ENCODE data around the gene IL17C.

Gene IL17C

DNA sequence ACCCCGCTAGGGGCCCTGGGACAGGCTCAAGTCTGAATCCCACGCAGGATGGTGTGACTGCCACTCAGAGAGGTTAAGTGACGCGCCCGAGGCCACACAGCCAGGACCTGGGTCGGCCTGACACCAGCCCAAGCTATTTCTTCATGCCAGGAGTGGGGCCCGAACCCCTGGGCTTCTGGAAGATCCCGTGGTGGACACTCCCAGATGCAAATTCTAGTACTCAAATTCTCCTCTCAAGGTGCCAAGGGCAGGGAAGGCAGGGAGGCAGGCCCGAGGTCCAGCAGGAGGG, 5.2 kb downstream of the IL17C start:
- in situ Hi-C loops (cut with HindIII; ENCODE audit: low sequenced_read_pairs), result no loop called here

DNA sequence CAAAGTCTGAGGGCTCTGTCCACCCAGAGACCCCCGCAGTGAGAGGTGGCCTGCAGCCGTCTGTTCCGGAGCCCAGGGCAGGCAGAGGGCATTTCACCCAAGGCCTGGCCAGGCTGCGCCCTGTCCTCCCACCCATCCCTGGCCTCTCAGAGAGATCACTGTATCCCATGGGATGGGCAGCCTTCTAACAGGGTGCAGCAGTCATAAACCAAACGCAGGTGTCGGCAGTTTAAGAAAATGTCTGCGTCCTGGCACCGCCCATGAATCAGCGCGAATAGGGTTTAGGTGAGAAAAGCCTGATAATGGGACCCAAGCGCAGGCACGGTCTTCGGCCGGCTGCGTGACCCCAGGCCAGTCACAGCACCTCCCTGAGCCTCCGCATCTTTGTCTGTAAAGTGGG, 7.1 kb downstream of the IL17C start:
- in situ Hi-C loops (cut with HindIII; ENCODE audit: low sequenced_read_pairs), result no loop called here

DNA sequence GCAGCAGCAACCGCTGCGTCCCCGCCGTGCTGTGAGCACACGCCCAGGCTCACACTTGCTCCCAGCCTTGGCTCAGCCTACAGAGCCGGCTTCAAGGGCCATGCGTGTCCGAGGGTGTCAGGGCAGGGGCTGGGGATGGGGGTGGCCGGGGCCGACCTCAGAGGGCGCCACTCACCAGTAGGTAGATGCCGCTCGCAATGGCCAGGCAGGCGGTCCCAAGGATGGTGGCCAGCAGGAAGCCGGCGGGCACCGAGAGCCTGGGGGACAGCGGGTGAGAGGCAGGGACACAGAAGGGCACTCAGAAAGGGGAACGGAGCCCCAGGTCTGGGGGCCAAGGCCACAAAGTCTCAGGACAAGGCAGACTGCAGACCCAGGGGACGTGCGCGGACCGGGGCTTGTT, 7.6 kb downstream of the IL17C start:
- in situ Hi-C loops (cut with HindIII; ENCODE audit: low sequenced_read_pairs), result no loop called here

- in situ Hi-C loops (cut with HindIII; ENCODE audit: low sequenced_read_pairs), result no loop called here
Observed at GRCh38 chr16:88646345-88647034, 8.1 kb downstream of the IL17C start.

DNA sequence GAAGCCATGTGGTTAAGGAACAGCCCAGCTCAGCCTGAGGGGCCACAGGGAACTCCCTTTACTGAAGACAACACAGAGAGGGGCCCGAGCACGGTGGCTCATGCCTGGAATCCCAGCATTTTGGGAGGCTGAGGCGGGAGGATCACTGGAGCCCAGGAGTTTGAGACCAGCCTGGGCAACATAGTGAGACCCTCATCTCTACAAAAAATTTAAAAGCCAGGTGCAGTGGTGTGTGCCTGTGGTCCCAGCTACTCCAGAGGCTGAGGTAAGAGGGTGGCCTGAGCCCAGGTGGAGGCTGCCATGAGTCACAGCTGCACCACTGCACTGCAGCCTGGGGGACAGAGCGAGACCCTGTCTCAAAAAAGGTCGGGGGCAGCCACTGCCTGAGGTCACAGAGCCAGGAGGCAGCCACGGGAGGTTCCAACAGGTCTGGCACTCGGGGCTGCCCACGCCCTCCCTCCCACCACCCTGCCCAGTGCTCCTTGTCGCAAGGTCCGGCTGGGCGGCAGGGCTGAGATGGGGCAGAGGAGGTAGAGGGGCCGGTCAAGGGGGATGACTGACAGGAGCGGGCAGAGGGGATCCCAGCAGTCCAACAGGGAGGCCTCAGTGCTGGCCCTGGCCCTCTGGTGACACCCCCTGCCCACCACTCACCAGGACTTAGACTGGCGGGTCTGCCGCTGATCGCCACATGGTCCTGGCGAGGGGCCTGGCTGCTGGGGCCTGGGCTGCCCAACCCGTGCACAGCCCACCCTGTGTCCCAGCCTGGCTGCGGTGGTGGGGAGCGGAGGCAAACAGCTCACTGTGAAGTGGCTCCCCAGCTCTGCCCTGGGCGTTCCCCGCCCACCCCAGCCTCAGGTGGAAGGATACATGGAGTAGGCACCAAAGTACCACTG, 9.1 kb downstream of the IL17C start:
- in situ Hi-C loops (cut with HindIII; ENCODE audit: low sequenced_read_pairs), result no loop called here

DNA sequence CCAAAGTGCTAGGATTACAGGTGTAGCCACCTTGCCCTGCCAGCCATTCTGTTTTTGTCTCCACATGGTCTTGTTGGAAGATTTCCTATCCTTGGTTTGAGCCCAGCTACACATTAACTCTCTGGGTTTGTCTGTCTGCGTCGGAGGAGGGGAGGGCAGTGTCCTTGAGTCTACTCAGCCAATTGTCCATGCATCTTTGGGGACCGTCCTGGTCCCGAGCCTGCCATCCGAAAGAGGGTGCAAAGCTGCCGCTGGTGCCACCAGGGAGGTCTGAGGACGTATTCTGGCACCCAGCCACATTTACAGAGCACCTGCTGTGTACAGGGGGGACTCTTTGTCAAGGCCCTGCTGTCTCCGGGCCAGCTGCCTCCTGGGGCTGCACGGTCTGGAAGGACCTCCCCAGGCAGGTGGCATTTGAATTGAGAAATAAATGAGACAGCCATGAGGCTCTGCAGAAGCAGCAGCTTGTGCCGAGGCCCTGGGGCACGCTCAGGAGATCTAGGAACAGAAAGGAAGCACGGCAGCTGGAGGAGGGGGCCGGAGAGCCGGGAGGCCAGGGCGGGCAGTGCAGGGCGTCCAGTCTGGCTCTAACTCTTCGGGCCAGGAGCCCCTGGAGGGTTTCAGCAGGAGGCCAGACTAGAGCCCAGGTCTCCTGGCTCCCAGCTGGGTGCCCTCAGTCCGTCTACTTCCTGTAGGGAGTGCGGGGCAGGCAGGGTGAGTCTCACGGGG, 11.0 kb downstream of the IL17C start:
- in situ Hi-C loops (cut with HindIII; ENCODE audit: low sequenced_read_pairs), result no loop called here

DNA sequence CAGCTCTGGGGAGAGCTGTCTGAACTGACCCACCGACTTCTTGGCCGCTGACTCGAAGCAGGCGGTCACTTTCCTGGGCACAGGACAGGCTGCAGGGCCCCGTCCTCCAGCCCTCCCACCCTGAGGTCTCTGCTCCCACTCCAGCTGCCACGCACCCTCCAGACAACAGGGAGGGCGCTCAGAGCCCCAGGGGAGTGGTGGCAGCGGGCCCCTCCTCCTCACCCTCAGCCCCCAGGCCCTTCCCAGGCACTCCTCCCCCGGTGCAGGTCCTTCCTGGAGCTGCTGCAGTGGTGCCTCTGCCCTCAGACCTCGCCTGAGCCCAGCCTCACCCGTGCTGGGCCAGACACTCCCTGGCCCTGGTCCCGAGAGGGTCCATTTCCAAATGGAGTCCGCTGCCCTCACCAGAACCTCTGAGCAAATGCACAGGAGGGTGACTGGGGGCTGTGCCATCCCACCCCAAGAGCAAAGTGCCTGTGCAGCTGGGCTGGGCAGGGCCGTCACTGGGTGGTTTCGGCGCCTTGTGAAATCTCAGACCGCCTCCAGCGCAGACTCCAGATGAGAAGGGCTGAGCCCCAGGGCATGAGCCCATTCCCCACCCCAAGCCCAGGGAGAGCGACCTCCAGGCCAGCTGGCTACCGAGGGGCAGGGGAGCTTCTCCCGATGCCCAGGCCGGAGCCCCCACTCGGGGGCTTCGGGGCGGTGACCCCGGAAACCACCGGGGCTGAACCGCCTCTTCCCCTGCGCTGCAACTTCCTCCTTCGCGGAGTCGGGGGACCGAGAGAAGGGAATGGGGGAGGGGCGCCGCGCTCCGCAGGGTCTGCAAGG, 11.8 kb downstream of the IL17C start:
- in situ Hi-C loops (cut with HindIII; ENCODE audit: low sequenced_read_pairs), result no loop called here

GRCh38 chr16:88650749-88651275, 12.4 kb downstream of the IL17C start, which contains the start of gene CYBA:
CYBA (minus strand) TSS chr16:88651053; CDS start chr16:88651013, 40 bp downstream.
- in situ Hi-C loops (cut with HindIII; ENCODE audit: low sequenced_read_pairs), result no loop called here

- in situ Hi-C loops (cut with HindIII; ENCODE audit: low sequenced_read_pairs), result no loop called here
Observed at GRCh38 chr16:88651276-88651988, 13.1 kb downstream of the IL17C start.

- in situ Hi-C loops (cut with HindIII; ENCODE audit: low sequenced_read_pairs), result no loop called here
Observed at GRCh38 chr16:88651989-88652761, 13.8 kb downstream of the IL17C start.

- in situ Hi-C loops (cut with HindIII; ENCODE audit: low sequenced_read_pairs), result no loop called here
Observed at GRCh38 chr16:88652762-88653063, 14.3 kb downstream of the IL17C start.

GRCh38 chr16:88653101-88653500, 14.7 kb downstream of the IL17C start:
- in situ Hi-C loops (cut with HindIII; ENCODE audit: low sequenced_read_pairs), result no loop called here

DNA sequence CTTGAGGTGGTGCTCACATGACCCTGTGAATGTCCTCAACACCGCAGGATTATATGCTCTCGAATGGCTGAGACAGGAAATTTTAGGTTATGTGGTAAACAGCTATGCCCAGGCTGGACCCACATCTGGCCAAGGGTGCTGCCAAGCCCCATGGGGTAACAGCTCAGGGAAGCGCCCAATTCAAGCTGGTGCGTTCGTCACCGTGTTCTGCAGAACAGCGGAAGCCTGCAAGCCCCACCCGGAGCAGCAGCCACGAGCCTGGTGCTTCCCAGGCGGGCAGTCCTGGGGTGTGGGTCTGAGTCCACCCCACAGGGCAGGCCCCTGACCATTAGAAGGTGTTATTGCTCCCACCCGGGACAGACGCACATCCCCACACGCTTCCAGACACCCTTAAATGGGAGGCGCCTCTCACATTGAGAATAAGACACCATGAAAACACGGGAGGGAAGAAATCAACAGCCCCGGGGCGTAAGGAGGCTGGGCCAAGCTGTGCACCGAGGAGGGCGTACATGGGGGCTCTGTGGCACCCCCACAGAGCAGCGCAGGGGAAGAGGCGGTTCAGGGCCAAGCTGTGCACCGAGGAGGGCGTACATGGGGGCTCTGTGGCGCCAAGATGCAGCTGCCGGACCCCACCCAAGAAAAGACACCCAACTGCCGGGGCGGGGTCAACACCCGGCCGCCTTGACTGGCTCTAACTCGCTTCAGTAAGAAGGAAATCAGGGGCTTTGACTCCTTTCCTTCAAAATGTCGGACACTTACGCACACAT, 15.4 kb downstream of the IL17C start:
- in situ Hi-C loops (cut with HindIII; ENCODE audit: low sequenced_read_pairs), result no loop called here

DNA sequence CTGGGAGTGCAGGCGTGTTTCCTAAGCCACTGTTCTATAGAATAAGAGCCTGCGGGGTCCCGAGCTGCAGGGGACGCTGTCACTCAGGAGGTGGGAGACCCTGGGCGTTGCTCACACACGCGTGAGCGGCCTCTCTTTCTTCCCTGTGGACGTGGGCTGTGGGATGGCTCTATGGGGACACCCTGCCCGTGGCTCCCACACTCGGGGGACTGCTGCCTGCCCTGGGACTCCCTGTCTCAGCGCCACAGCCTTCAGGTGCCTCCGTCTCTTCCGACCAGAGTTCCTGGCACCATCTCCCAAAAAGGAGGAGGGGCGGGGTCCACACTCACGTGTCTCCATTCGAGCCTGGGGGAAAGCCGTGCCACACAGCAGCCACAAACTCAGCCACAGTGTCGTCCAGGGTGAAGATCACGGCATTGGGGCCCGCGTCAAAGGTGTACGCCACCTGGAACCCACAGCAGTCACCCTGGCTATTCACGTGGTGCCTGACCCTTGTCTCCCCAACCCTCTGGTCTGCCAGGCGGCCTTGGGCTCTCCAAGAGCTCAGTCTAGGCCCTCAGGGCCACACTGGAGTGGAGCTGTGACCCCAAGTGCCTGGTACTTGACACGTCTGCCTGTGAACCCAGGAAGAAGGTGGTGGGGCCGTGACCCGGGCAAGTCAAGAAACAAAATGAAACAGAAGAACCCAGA, 16.1 kb downstream of the IL17C start:
- in situ Hi-C loops (cut with HindIII; ENCODE audit: low sequenced_read_pairs), result no loop called here

- in situ Hi-C loops (cut with HindIII; ENCODE audit: low sequenced_read_pairs), result no loop called here
Observed at GRCh38 chr16:88655053-88655732, 16.8 kb downstream of the IL17C start.

- in situ Hi-C loops (cut with HindIII; ENCODE audit: low sequenced_read_pairs), result no loop called here
Observed at GRCh38 chr16:88655733-88656281, 17.4 kb downstream of the IL17C start.

DNA sequence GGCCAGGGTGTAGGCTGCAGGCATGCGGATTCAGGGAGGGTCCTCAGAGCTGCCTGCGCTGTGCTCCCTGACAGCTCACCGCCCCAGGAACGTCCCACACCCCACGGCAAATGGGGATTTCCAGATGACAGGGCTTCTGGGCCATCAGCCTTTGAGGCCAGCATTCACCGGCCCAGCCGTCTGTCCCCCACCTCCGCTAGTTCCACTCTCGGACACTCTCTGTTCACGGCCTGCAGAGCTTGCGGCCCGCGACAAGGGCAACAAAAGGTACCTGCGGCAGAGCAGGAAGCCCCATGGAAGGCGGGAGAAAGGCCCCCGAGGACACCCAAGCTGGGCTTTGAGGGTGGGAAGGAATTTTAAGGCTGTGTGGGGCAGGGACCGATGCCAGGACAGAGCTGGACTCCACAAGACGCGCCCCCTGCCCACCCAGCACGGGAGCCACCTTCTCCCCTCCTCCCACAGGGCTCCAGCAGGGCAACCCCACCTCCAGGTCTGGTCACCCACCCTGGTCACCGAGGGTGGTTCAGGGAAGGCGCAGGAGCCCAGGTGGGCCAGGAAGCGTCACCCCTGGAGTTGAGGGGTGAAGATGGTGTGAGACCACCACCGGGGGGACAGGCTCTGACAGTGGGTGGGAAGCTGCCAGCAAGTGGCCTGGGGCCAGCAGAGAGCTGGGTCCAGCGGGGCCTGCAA, 18.1 kb downstream of the IL17C start:
- in situ Hi-C loops (cut with HindIII; ENCODE audit: low sequenced_read_pairs), result no loop called here
